Calu3 (cell line): ENCODE data around the gene MRPL51. TPM values are rescaled to one million over a fixed set of nuclear protein-coding genes. Genes with fewer than 3 reads are reported as not detected.

Experiments
- BruUV-seq: library from RNA; stranded (reverse); fragments of 400-500 nt; replicated peaks from 2 replicates; lab custom pipeline; 2021; lab: Mats Ljungman, UMichigan
- CTCF ChIA-PET: fragments of 300-600 bp; sonication (Branson Sonifier 250); formaldehyde crosslinking; loops from one replicate; lab custom pipeline; 2022; ENCODE audit warnings: antibody characterized with exemption; lab: Charles Lee
- DNase-seq: peaks from one replicate; pipeline ENCODE4 v3.0.0; 2022
- H3K27ac Mint-ChIP-seq: one replicate; pipeline ENCODE4 v1.8.0; 2022; ENCODE audit warnings: mixed read lengths; ENCODE audit not compliant: unreplicated experiment
- H3K27me3 Mint-ChIP-seq: one replicate; pipeline ENCODE4 v1.8.0; 2022; ENCODE audit warnings: mixed read lengths; ENCODE audit not compliant: unreplicated experiment
- H3K36me3 Mint-ChIP-seq: one replicate; pipeline ENCODE4 v1.8.0; 2022; ENCODE audit warnings: mild to moderate bottlenecking, moderate library complexity, mixed read lengths; ENCODE audit not compliant: insufficient read depth, unreplicated experiment
- H3K4me1 Mint-ChIP-seq: one replicate; pipeline ENCODE4 v1.8.0; 2022; ENCODE audit warnings: mild to moderate bottlenecking, low read depth, mixed read lengths; ENCODE audit not compliant: unreplicated experiment
- H3K4me3 Mint-ChIP-seq: one replicate; pipeline ENCODE4 v1.8.0; 2022; ENCODE audit warnings: mild to moderate bottlenecking, low read depth, moderate library complexity, mixed read lengths; ENCODE audit not compliant: unreplicated experiment
- H3K9me3 Mint-ChIP-seq: one replicate; pipeline ENCODE4 v1.8.0; 2022; ENCODE audit warnings: low read depth, mixed read lengths; ENCODE audit not compliant: unreplicated experiment
- intact Hi-C: fragments of 100-400 bp; cut with micrococcal nuclease; formaldehyde crosslinking; loops from one replicate; pipeline ENCODE4 v1.10.0; 2022; ENCODE audit not compliant: unreplicated experiment
- total RNA-seq: library from RNA; stranded (reverse); gene quantifications from 2 replicates; pipeline ENCODE4 v1.2.3, GENCODE V29; 2022
- TF ChIP-seq, protein P1 (sequence below): fragments of 200-600 bp; IDR thresholded peaks from one replicate; pipeline ENCODE4 v1.8.0; 2022; ENCODE audit warnings: antibody characterized with exemption; ENCODE audit not compliant: unreplicated experiment

The MRPL51 gene
- total RNA-seq, 1 experiment from 2014 or later = 220 TPM

DNA sequence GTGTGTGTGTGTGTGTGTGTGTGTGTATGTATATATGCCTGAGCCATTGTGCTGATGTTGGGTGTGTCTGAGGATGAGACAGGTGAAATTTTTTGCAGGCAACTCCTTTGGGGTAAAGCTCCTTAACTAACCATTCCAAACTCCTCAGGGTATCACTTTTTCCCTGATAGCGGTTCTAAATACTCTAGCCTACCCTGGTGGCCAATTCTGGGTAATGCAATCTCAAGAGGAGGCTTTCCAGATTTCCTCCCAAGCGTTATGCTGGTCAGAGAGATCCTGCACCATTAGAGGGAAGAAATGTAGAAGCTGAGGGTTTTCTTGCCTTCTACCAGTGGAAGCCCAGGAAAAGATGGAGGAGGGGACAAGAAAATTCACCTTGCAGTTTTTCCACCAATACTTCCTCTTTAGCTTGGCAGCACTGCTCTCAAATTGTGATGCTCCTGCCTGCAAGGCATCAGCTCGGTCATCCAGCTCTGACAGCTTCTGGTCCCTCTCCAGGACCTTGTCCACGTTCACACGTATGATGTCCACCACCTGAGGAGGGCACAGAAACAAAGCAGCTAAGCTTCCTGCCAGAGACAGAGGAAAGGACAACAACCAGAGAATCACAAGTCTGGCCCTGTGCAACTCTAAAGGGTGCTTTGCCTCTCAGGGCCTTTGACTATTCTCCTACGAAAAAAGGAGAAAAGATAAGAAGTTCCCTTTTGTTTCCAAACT is 27.4 kb downstream of the MRPL51 start:
- no peak overlapping the region for H3K4me3 Mint-ChIP-seq
- no TSS peak for BruUV-seq

DNA sequence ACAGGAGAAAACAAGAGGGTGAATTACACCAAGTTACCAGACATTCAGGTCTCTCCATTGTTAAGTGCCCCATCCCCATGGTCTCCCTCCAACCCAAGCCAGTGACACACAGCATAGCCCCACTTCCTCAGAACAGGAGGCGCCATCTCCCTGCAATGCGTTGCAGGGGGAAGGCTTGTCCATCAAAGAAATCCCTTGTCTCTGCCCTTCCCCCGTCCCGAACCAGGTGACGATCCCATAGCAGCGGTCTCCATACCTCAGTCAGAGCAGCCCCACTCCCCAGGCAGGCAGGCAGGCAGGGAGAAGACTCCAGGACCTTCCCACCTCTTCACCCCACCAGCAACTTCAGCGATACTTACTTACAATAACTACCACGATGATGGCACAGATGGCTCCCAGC is 28.5 kb downstream of the MRPL51 start:
- no peak overlapping the region for H3K27ac Mint-ChIP-seq
- H3K9me3 Mint-ChIP-seq = no peaks in the 10 kb centered on the region
- no TSS peak for BruUV-seq
- CTCF ChIA-PET = interaction anchor here (1.0 to 1.6 kb wide), 3 partner anchors 89 to 141 kb away, joined by 3 to 21 read pairs (median 8); no protein-coding TSS in a partner anchor
- H3K36me3 Mint-ChIP-seq = peaks cover 46% of the 10 kb centered on the region
- H3K27me3 Mint-ChIP-seq = no peaks in the 10 kb centered on the region
- peaks cover 6% of the 10 kb centered on the region for H3K4me1 Mint-ChIP-seq
- TF ChIP-seq, protein P1, sequence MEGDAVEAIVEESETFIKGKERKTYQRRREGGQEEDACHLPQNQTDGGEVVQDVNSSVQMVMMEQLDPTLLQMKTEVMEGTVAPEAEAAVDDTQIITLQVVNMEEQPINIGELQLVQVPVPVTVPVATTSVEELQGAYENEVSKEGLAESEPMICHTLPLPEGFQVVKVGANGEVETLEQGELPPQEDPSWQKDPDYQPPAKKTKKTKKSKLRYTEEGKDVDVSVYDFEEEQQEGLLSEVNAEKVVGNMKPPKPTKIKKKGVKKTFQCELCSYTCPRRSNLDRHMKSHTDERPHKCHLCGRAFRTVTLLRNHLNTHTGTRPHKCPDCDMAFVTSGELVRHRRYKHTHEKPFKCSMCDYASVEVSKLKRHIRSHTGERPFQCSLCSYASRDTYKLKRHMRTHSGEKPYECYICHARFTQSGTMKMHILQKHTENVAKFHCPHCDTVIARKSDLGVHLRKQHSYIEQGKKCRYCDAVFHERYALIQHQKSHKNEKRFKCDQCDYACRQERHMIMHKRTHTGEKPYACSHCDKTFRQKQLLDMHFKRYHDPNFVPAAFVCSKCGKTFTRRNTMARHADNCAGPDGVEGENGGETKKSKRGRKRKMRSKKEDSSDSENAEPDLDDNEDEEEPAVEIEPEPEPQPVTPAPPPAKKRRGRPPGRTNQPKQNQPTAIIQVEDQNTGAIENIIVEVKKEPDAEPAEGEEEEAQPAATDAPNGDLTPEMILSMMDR = no peak
- intact Hi-C loops = no loop called here
- no peak for DNase-seq
- no peak overlapping the region for H3K4me3 Mint-ChIP-seq

More for the DNA sequence above, 27.4 kb downstream of the MRPL51 start:
- CTCF ChIA-PET = interaction anchor here (0.6 to 1.7 kb wide), 16 partner anchors 13 to 524 kb away, joined by 3 to 21 read pairs (median 3); partner anchors contain the start of gene MRPL51
- H3K4me1 Mint-ChIP-seq = peaks cover 10% of the 10 kb centered on the region
- DNase-seq = peak; percentile 63
- H3K27ac Mint-ChIP-seq = no peak overlapping the region
- peaks cover 52% of the 10 kb centered on the region for H3K36me3 Mint-ChIP-seq
- TF ChIP-seq, protein P1 = peak; percentile 74
- intact Hi-C loops = loop anchor here (1.0 to 5.0 kb wide), 2 partner anchors 42 to 128 kb away; no protein-coding TSS in a partner anchor
- H3K9me3 Mint-ChIP-seq = no peaks in the 10 kb centered on the region
- H3K27me3 Mint-ChIP-seq = no peaks in the 10 kb centered on the region

DNA sequence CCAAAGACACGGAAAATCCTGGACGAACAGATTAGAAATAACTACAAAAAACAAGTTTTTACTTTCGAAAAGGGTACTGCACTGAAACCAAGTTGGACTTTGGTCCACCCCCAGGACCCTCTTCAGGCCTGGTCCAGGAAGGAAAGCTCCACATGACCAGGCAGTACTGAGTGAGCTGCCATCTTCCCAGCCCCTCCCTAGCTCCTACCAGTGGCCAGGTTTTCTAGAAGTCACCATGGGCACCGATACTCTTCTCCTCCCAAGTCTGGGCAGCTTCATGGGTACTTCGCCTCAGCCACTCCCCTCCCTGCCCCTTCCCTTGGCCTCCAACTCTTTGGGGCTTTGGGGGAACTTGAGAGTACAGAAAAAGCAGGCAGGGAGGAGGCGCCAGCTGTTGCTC is 29.2 kb downstream of the MRPL51 start:
- intact Hi-C loops = no loop called here
- Mint-ChIP-seq H3K4me1 (no peaks in the 10 kb centered on the region), H3K36me3 (peaks cover 46% of the 10 kb centered on the region), H3K4me3 (no peak overlapping the region), H3K27me3 (no peaks in the 10 kb centered on the region), H3K9me3 (no peaks in the 10 kb centered on the region), H3K27ac (no peak overlapping the region)
- no TSS peak for BruUV-seq
- CTCF ChIA-PET = interaction anchor here (0.5 kb wide), 1 partner anchor 15 kb away, joined by 3 read pairs; no protein-coding TSS in a partner anchor
- DNase-seq = no peak
- TF ChIP-seq, protein P1 = no peak

DNA sequence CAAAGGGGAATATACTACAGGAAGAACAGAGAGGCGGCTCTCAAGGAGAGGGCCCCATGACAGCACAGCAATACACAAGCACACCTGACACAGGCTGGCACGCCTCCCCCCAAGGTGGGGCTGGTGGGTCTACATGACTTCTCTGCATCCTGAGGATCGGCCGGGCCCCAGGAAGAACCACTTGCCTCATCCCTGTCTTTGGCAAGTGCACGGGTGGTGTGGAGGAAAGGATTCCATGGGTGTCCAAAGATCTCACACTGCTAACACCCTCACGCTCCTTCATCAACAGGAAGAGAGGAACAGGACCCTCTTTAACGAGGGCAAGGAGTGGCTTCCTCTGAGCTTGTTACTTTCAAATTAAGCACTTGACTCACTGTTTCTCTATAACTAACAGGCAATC is 29.8 kb downstream of the MRPL51 start:
- Mint-ChIP-seq H3K36me3 (peaks cover 50% of the 10 kb centered on the region), H3K9me3 (no peaks in the 10 kb centered on the region), H3K27me3 (no peaks in the 10 kb centered on the region), H3K4me1 (no peaks in the 10 kb centered on the region), H3K27ac (no peak overlapping the region), H3K4me3 (no peak overlapping the region)
- TF ChIP-seq, protein P1 = no peak
- intact Hi-C loops = no loop called here
- no peak for DNase-seq
- no TSS peak for BruUV-seq
- CTCF ChIA-PET = no interaction called here
